ENCODE data around the gene PATE3. TPM values are rescaled to one million over a fixed set of nuclear protein-coding genes. Genes with fewer than 3 reads are reported as not detected.

PATE3 gene
- total and polyA plus RNA-seq, 2 of the 8 experiments (the other 6 are each of a cell fraction or from before 2014, with no cell fraction given), result not detected

DNA sequence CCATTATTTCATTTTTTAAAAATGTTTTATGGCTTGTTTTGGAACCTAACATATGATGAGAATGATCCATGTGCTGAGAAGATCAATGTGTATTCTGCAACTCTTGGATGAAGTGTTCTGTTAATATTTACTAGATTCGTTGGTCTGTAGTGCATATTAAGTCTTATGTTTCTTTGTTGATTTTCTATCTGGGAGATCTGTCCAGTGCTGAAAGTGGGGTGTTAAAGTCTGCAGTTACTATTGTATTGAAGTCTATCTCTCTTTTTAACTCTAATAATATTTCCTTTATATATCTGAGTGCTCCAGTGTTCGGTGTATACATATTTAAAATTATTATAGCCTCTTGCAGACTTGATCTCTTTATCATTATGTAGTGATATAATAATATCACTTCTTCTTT lies 11.9 kb downstream of the PATE3 start:
- H2AK5ac ChIP-seq (ENCODE audit: low read depth, low read length), result no peak overlapping the region
- no peak overlapping the region for H3K18ac ChIP-seq (ENCODE audit: extremely low read depth, low read length)
- H3K14ac ChIP-seq (ENCODE audit: insufficient read length), result no peak overlapping the region
- peaks cover 4 to 6% of the 10 kb centered on the region in 2 experiments; a peak in 3 of 4 replicates for H3K9me3 ChIP-seq (ENCODE audit: insufficient read depth in 2 of 2, low read depth in 1 of 2, low read length in 1 of 2)
- ChIA-PET CTCF (ENCODE audit: partially characterized antibody) (no interaction called here), POLR2A (ENCODE audit: partially characterized antibody) (no interaction called here)
- no peak overlapping the region for H3K23ac ChIP-seq (ENCODE audit: insufficient read length)
- no peaks in the 10 kb centered on the region for H3K23me2 ChIP-seq (ENCODE audit: low read depth, low read length)
- no peak overlapping the region for H4K5ac ChIP-seq (ENCODE audit: insufficient read length, low read depth, low read length)
- H3K79me2 ChIP-seq (ENCODE audit: control insufficient read depth in 1 of 2, insufficient read depth in 2 of 2, low read length in 2 of 2), result no peaks in the 10 kb centered on the region
- no peak overlapping the region for H2BK15ac ChIP-seq (ENCODE audit: low read length)
- no peak for FAIRE-seq
- H3K4me2 ChIP-seq (ENCODE audit: insufficient read depth in 1 of 2, low read depth in 2 of 2, low read length in 2 of 2), result no peak overlapping the region
- H2BK5ac ChIP-seq (ENCODE audit: low read depth, low read length), result no peak overlapping the region
- H2AFZ ChIP-seq (ENCODE audit: low read length), result no peak overlapping the region
- WGBS, 2 experiments (ENCODE audit: extremely low coverage in 1 of 2, insufficient coverage in 1 of 2, insufficient read length in 1 of 2, insufficient replicate concordance in 2 of 2, low coverage in 1 of 2, low lambda C conversion rate in 2 of 2, missing lambda C conversion rate in 1 of 2), result 84% methylated on average over 2 of the region's 2 CpGs; no CpG with 5 or more reads in 1 of the 2 experiments
- H4K8ac ChIP-seq (ENCODE audit: extremely low read depth, insufficient read depth, low read length), result no peak overlapping the region
- no peak overlapping the region for H2BK120ac ChIP-seq (replicated peaks; ENCODE audit: low read depth, low read length)
- H3K4me3 ChIP-seq (ENCODE audit: extremely low read depth in 1 of 4, insufficient read depth in 2 of 4, low read depth in 3 of 4, low read length in 4 of 4), result no peak overlapping the region
- no peak overlapping the region for H2BK20ac ChIP-seq (ENCODE audit: low read length)
- H2BK12ac ChIP-seq (ENCODE audit: low read depth, low read length), result no peak overlapping the region
- no peak overlapping the region for H4K91ac ChIP-seq (replicated peaks; ENCODE audit: insufficient read length, low read length)
- H3K56ac ChIP-seq (replicated peaks; ENCODE audit: insufficient read length, low read depth, low read length), result no peak overlapping the region
- no peaks in the 10 kb centered on the region for H4K20me1 ChIP-seq (replicated peaks in 1 of 2; ENCODE audit: control insufficient read depth in 1 of 2, insufficient read depth in 2 of 2, low read length in 2 of 2)
- no peak overlapping the region for H3K27ac ChIP-seq (ENCODE audit: low read depth, low read length)
- peaks cover 0 to 3% (median 0%) of the 10 kb centered on the region in 4 experiments; a peak in 1 of 7 replicates for H3K4me1 ChIP-seq (replicated peaks in 1 of 4; ENCODE audit: control insufficient read depth in 3 of 4, insufficient read depth in 4 of 4, low read length in 3 of 4)
- DNase-seq (ENCODE audit: low read depth in 1 of 2, low spot score in 2 of 2), result no peak
- no peak overlapping the region for H3K9ac ChIP-seq (replicated peaks in 1 of 4; ENCODE audit: extremely low read depth in 1 of 4, low read depth in 3 of 4, low read length in 3 of 4)
- H3K27me3 ChIP-seq (replicated peaks in 1 of 4; ENCODE audit: control insufficient read depth in 3 of 4, extremely low read depth in 1 of 4, insufficient read depth in 3 of 4, low read length in 3 of 4), result no peaks in the 10 kb centered on the region
- H3K36me3 ChIP-seq (ENCODE audit: control insufficient read depth in 2 of 4, insufficient read depth in 4 of 4, low read length in 3 of 4), result no peaks in the 10 kb centered on the region
- H3K4ac ChIP-seq (replicated peaks; ENCODE audit: insufficient read length, low read depth, low read length), result no peak overlapping the region
- no peaks in the 10 kb centered on the region for H3K79me1 ChIP-seq (ENCODE audit: low read depth, low read length)
- TF ChIP-seq FOSL1 (IDR thresholded peaks at IDR 0.05; ENCODE audit: insufficient read depth, low read depth, low read length), result no peak
- TF ChIP-seq SIRT6 (IDR thresholded peaks at IDR 0.05; ENCODE audit: low read length), result no peak
- no peak for TF ChIP-seq SP4 (IDR thresholded peaks at IDR 0.05; ENCODE audit: low read length)
- TF ChIP-seq ZNF274 (IDR thresholded peaks at IDR 0.05; ENCODE audit: borderline replicate concordance, extremely low read depth, low read length), result no peak
- TF ChIP-seq SIX5 (IDR thresholded peaks at IDR 0.05; ENCODE audit: low read depth, low read length), result no peak
- TF ChIP-seq, protein P1, sequence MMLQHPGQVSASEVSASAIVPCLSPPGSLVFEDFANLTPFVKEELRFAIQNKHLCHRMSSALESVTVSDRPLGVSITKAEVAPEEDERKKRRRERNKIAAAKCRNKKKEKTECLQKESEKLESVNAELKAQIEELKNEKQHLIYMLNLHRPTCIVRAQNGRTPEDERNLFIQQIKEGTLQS (IDR thresholded peaks at IDR 0.05; ENCODE audit: insufficient read depth, low read depth, low read length), result no peak
